Memory B cell (primary cell): ENCODE measurements around the gene MSH3.
"Not testable (repeated sequence)": the region's sequence is repeated elsewhere in the genome, so short reads cannot be mapped to it uniquely, and the experiment has no call there.

Experiments used
- ATAC-seq: fragments of 150-1000 bp; cut with Tn5 transposase; 2 replicates; pipeline ENCODE4 v1.10.0; 2021; ENCODE audit warnings: low read depth, mild to moderate bottlenecking, moderate library complexity
- DNase-seq, 2 donors: peaks; one replicate each; pipeline ENCODE4 v3.0.0; 2022; ENCODE audit warnings: low spot score in 2 of 2
- H3K27ac Mint-ChIP-seq: one replicate; pipeline ENCODE4 v1.8.0; 2022; ENCODE audit warnings: mild to moderate bottlenecking, moderate library complexity, mixed read lengths
- H3K27me3 Mint-ChIP-seq: one replicate; pipeline ENCODE4 v1.8.0; 2022; ENCODE audit warnings: mixed read lengths
- H3K36me3 Mint-ChIP-seq: one replicate; pipeline ENCODE4 v1.8.0; 2022; ENCODE audit warnings: mild to moderate bottlenecking, mixed read lengths
- H3K4me1 Mint-ChIP-seq: one replicate; pipeline ENCODE4 v1.8.0; 2022; ENCODE audit warnings: mixed read lengths
- H3K4me3 Mint-ChIP-seq: one replicate; pipeline ENCODE4 v1.8.0; 2022; ENCODE audit warnings: mild to moderate bottlenecking, moderate library complexity, mixed read lengths
- H3K9me3 Mint-ChIP-seq: one replicate; pipeline ENCODE4 v1.8.0; 2022; ENCODE audit warnings: mixed read lengths

MSH3 gene

DNA sequence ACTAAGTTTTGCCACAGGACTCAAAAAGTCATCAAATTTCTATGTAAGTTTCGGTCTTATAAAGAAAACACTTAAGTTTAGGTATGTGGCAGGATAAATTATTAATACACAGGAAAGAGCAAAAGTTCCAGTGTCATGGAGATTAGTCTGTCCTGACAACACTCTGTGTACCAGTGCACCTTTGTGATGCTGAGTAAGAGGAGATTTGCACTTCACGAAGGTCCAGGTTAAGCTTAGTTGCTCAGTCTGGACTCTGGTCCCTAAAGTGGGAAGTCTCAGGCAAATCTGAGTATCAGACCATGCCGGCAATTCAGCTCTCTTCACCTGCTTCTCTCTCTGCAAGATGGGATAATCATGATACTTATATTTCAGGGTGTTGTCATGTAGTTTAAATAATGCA is 166.2 kb downstream of the MSH3 start:
- Mint-ChIP-seq H3K4me1 (peaks cover 2% of the 10 kb centered on the region), H3K4me3 (no peak overlapping the region), H3K9me3 (peaks cover 3% of the 10 kb centered on the region), H3K36me3 (peaks cover 44% of the 10 kb centered on the region), H3K27me3 (no peaks in the 10 kb centered on the region), H3K27ac (no peak overlapping the region)
- ATAC-seq (no peak), DNase-seq (no peak)

DNA sequence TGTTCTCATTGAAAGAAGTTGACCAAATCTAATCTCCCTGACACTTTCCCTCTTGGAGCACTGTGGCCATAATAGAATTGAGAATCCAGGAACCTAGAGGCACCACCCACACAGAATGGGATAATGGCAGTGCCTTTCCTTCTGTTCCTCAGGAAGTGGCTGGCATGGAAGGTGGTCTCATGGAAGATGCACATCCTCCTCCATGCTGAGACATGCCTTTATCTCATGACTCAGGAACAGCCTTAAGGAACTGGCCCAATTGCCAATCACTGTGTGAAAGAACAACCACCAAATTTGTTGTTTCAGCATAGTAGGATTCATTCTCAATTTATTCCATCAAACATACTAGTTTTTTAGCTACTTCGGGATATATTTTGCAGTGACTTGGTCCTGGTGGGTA is 168.2 kb downstream of the MSH3 start:
- H3K27me3 Mint-ChIP-seq, result no peaks in the 10 kb centered on the region
- ATAC-seq (no peak), DNase-seq (no peak)
- no peak overlapping the region for H3K27ac Mint-ChIP-seq
- no peaks in the 10 kb centered on the region for H3K4me1 Mint-ChIP-seq
- peaks cover 2% of the 10 kb centered on the region for H3K9me3 Mint-ChIP-seq
- H3K4me3 Mint-ChIP-seq, result no peak overlapping the region
- peaks cover 35% of the 10 kb centered on the region for H3K36me3 Mint-ChIP-seq

DNA sequence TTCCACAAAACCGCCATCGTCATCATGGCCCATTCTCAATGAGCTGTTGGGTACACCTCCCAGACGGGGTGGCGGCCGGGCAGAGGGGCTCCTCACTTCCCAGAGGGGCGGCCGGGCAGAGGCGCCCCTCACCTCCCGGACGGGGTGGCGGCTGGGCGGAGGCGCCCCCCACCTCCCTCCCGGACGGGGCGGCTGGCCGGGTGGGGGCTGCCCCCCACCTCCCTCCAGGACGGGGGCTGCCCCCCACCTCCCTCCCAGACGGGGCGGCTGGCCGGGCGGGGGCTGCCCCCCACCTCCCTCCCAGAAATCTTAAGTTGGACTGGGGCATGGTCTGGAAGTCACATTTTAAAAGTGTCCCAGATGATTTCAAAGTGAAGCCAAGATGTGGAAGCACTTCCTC is 169.7 kb downstream of the MSH3 start:
- not testable (repeated sequence) for H3K27me3 Mint-ChIP-seq, ATAC-seq, H3K27ac Mint-ChIP-seq, DNase-seq, H3K4me3 Mint-ChIP-seq, H3K9me3 Mint-ChIP-seq, H3K4me1 Mint-ChIP-seq
- peaks cover 40% of the 10 kb centered on the region for H3K36me3 Mint-ChIP-seq

- Mint-ChIP-seq H3K4me1 (no peaks in the 10 kb centered on the region), H3K27me3 (no peaks in the 10 kb centered on the region), H3K9me3 (peaks cover 2% of the 10 kb centered on the region), H3K27ac (no peak overlapping the region), H3K4me3 (no peak overlapping the region), H3K36me3 (peaks cover 42% of the 10 kb centered on the region)
- DNase-seq, result no peak
- no peak for ATAC-seq
These were observed 171.5 kb downstream of the MSH3 start for GRCh38 chr5:80825786-80826460.

DNA sequence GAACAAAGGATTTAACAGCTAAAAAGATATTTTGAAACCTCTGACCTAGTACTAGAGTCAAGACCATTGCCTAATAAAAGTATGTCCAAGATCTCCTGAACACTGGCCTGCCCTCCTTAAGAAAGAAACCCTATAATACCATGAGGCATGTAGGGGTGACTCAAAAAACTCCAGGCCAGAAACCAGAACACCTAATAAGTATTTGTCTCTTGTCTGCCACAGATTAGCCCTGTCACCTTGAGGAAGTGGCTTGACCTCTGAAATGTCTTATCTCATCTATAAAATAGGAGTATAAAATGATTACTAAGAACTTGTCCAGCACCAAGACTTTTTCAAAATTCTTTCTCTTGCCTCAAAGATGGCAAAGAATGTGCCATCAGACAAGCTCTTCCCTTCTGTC is 180.3 kb downstream of the MSH3 start:
- no peaks in the 10 kb centered on the region for H3K27me3 Mint-ChIP-seq
- peaks cover 20% of the 10 kb centered on the region for H3K36me3 Mint-ChIP-seq
- H3K27ac Mint-ChIP-seq, result no peak overlapping the region
- no peaks in the 10 kb centered on the region for H3K9me3 Mint-ChIP-seq
- ATAC-seq (no peak), DNase-seq (no peak)
- H3K4me3 Mint-ChIP-seq, result no peak overlapping the region
- H3K4me1 Mint-ChIP-seq, result no peaks in the 10 kb centered on the region

- no peak overlapping the region for H3K4me3 Mint-ChIP-seq
- H3K4me1 Mint-ChIP-seq, result no peaks in the 10 kb centered on the region
- peaks cover 18% of the 10 kb centered on the region for H3K36me3 Mint-ChIP-seq
- ATAC-seq (no peak), DNase-seq (no peak)
- H3K9me3 Mint-ChIP-seq, result no peaks in the 10 kb centered on the region
- no peak overlapping the region for H3K27ac Mint-ChIP-seq
- no peaks in the 10 kb centered on the region for H3K27me3 Mint-ChIP-seq
These were observed 180.7 kb downstream of the MSH3 start for GRCh38 chr5:80835128-80835527.

DNA sequence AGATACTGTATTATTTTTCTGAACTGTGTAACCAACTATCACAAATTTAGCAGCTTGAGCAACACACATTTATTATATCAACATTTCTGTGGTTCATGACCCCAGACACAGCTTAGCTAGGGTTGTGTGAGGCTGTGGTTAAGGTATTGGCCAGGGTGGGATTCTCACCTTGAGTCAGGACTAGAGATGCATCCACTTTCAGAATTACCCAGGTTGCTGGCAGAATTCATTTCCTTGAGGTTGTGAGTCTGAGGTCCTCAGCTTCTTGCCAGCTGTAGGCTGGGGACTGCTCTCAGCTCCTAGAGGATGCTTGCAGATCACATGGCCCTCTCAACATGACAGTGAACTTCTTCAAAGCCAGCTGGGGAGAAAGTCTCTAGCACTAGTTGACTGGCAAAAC is 183.2 kb downstream of the MSH3 start:
- no peak for ATAC-seq
- Mint-ChIP-seq H3K36me3 (peaks cover 16% of the 10 kb centered on the region), H3K9me3 (no peaks in the 10 kb centered on the region), H3K4me3 (no peak overlapping the region), H3K27ac (no peak overlapping the region), H3K27me3 (no peaks in the 10 kb centered on the region), H3K4me1 (peaks cover 6% of the 10 kb centered on the region)
- no peak for DNase-seq

- not testable (repeated sequence) for H3K4me3 Mint-ChIP-seq, DNase-seq, H3K4me1 Mint-ChIP-seq, H3K9me3 Mint-ChIP-seq, H3K27me3 Mint-ChIP-seq, H3K27ac Mint-ChIP-seq, ATAC-seq
- peaks cover 28% of the 10 kb centered on the region for H3K36me3 Mint-ChIP-seq
These were observed 186.8 kb downstream of the MSH3 start for GRCh38 chr5:80841026-80841797.

- H3K27ac Mint-ChIP-seq, DNase-seq, H3K9me3 Mint-ChIP-seq, H3K4me3 Mint-ChIP-seq, H3K4me1 Mint-ChIP-seq, H3K27me3 Mint-ChIP-seq, ATAC-seq: not testable (repeated sequence)
- peaks cover 59% of the 10 kb centered on the region for H3K36me3 Mint-ChIP-seq
These were observed 192.0 kb downstream of the MSH3 start for GRCh38 chr5:80846422-80846821.

DNA sequence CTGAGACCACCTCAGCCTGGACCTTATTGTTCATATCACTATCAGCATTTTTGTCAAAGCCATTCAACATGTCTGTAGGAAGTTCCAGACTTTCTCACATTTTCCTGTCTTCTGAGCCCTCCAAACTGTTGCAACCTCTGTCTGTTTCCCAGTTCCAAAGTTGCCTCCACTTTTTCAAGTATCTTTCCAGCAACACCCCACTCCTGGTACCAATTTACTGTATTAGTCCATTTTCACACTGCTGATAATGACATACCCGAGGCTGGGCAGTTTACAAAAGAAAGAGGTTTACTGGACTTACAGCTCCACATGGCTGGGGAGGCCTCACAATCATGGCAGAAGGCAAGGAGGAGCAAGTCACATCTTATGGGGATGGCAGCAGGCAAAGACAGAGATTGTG is 195.7 kb downstream of the MSH3 start:
- not testable (repeated sequence) for H3K27me3 Mint-ChIP-seq, DNase-seq, H3K27ac Mint-ChIP-seq, ATAC-seq, H3K9me3 Mint-ChIP-seq, H3K4me1 Mint-ChIP-seq, H3K4me3 Mint-ChIP-seq
- peaks cover 57% of the 10 kb centered on the region for H3K36me3 Mint-ChIP-seq

DNA sequence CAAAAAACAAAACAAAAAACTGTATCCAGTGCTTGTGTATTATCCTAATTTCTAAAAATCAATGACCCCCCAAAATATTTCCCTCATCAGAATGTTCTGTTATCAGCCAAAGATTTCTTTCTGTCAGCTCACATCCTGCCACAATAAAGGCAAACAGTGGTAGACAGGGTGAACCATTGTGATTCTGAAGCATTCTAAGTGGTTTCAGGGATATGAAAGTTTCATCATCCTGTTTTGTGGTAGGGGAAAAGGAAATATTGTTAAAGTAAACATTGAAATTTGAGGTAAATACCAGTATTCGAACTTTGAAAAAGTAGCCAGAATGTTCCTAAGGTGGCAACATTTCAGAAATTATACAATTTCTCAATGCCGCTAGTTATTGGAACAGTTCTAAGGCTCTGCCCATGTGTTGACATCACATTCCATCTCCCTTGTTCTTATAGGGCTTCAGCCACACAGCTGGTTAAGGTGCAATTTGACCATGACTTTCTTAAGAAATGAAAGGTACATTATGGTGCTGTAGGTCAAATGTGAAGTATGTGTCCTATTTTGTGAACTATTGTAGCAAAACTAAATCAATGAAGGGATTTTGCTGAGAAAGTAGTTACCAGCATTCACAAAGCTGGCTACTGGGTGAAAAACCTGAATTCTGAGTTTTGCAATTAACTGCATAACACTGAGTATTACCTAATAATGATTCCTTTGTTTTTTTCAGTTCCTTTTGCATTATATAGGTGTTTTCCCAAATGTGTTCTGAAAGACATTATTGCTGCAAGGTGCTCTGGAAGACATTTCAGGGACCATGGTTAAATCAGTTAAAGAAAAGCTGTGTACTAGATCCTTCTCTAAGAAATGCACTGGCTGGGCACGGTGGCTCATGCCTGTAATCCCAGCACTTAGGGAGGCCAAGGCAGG is 198.1 kb downstream of the MSH3 start:
- no peaks in the 10 kb centered on the region for H3K4me1 Mint-ChIP-seq
- peaks cover 66% of the 10 kb centered on the region for H3K36me3 Mint-ChIP-seq
- ATAC-seq, result no peak
- DNase-seq, result no peak
- H3K4me3 Mint-ChIP-seq, result no peak overlapping the region
- no peaks in the 10 kb centered on the region for H3K27me3 Mint-ChIP-seq
- peaks cover 12% of the 10 kb centered on the region for H3K9me3 Mint-ChIP-seq
- no peak overlapping the region for H3K27ac Mint-ChIP-seq

GRCh38 chr5:80853413-80853812 is 199.0 kb downstream of the MSH3 start:
- H3K4me3 Mint-ChIP-seq, result no peak overlapping the region
- H3K9me3 Mint-ChIP-seq, result peaks cover 12% of the 10 kb centered on the region
- no peak overlapping the region for H3K27ac Mint-ChIP-seq
- ATAC-seq, result no peak
- H3K36me3 Mint-ChIP-seq, result peaks cover 67% of the 10 kb centered on the region
- no peaks in the 10 kb centered on the region for H3K27me3 Mint-ChIP-seq
- DNase-seq, result no peak
- H3K4me1 Mint-ChIP-seq, result no peaks in the 10 kb centered on the region

DNA sequence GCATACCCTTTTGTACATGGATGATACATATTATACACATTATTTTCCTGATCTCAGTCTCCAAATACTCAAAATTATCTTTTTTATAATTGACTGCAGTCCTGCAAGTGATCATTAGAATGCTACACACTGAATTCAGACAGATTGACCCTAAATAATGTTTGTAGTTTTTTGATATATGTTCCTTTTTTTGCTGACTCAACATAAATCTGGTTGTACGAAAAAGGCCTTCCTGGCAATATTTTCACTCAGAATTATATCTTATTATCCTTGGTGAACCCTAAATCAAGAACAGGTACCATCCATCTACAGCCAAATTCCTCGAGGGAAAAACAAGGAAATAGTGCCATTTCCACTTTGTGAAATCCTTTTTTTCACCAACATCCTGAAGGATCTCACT is 200.1 kb downstream of the MSH3 start:
- H3K27ac Mint-ChIP-seq, result no peak overlapping the region

More for the DNA sequence above, 200.1 kb downstream of the MSH3 start:
- no peaks in the 10 kb centered on the region for H3K4me1 Mint-ChIP-seq
- peaks cover 12% of the 10 kb centered on the region for H3K9me3 Mint-ChIP-seq
- no peak for ATAC-seq
- H3K4me3 Mint-ChIP-seq, result no peak overlapping the region
- no peak for DNase-seq
- H3K27me3 Mint-ChIP-seq, result no peaks in the 10 kb centered on the region
- H3K36me3 Mint-ChIP-seq, result peaks cover 60% of the 10 kb centered on the region
